GM18526 (cell line): ENCODE results near the gene ATP7A.

Experiments used
- POLR2A ChIP-seq: IDR thresholded peaks from 3 replicates; pipeline ENCODE4 v1.6.1; 2011; ENCODE audit not compliant: insufficient read length; ENCODE audit errors: extremely low read depth

The ATP7A gene

DNA sequence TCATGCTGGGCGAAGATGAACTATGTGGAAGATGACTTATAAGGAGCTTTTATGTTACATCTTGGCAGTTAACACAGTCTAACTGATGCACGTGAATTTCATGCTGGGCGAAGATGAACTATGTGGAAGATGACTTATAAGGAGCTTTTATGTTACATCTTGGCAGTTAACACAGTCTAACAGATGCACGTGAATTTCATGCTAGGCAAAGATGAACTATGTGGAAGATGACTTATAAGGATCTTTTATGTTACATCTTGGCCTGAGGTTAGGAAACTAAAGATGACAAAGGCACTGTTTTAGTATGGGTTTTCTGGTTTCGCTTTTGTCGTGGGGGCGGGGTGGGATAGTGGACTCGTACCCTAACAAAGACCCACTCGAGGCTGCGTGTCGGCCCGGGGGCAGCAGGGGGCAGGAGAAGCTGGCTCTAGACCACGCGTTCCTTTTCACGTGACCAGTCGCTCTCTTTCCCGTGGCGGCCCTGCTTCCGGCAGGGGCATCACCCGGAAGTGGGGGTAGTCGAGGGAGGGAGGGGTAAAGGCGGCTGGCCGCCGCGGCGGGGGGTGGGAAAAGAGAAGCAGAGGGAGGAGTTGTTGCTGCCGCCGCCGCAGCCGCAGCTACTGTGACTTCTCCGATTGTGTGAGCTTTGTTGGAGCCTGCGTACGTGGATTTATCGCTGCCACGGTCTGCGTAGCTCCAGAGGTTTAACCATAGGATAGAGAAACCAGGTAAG, at the start of gene ATP7A:
ATP7A (plus strand) TSS at position 586 of the 733 bp plus-strand sequence. CDS start 60,949 bp downstream, outside the sequence.
- peak; percentile 41 for TF ChIP-seq POLR2A

DNA sequence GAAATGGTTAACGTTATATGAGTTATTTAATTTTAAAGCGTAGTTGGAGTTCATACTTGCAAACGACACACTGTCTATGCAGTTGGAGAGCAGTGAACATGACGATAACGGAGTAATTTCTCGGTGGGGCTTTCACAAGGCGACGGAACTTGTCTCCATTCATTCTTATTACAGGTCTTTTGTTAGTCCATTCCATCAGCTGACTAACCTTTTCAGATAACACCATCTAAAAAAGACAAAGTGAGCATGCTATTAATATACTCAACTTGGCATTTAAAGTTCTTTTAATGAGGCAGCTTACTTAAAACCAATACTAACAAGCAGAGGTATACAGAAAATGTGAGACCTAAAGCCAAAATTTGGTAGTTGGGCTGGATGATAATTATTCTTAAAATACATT, 35.1 kb upstream of the ATP7A start:
- TF ChIP-seq POLR2A, result no peak

DNA sequence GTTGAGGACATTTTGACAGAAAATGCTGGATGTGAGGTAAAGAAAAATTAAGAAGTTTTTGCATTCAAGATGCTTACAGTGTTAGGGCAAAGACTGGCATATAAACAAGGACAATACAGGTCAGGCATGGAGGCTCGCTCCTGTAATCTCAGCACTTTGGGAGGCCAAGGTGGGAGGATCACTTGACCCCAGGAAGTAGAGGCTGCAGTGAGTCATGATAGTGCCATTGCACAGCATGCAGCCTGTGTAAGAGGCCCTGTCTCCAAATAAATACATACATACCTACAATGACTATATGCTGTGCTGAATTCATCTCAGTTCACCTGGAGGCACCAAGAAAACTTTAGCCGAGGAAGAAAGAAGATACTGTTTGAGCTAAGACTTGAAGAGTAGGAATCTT, 17.6 kb upstream of the ATP7A start:
- no peak for TF ChIP-seq POLR2A

DNA sequence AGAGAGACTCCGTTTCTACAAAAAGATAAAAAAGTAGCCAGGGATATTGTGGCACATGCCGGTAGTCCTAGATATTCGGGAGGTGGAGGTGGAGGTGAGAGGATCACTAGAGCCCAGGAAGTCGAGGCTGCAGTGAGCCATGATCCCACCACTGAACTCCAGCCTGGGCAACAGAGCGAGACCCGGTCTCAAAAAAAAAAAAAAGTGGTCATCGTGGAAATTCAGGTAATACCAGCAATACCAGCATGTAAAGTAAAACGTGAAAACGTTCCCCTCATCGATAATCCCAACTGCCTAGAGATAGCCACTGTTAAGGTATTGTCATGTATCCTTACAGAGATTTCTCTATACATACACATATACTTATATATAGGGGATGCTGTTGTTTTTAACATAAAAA, 16.8 kb upstream of the ATP7A start:
- no peak for TF ChIP-seq POLR2A

DNA sequence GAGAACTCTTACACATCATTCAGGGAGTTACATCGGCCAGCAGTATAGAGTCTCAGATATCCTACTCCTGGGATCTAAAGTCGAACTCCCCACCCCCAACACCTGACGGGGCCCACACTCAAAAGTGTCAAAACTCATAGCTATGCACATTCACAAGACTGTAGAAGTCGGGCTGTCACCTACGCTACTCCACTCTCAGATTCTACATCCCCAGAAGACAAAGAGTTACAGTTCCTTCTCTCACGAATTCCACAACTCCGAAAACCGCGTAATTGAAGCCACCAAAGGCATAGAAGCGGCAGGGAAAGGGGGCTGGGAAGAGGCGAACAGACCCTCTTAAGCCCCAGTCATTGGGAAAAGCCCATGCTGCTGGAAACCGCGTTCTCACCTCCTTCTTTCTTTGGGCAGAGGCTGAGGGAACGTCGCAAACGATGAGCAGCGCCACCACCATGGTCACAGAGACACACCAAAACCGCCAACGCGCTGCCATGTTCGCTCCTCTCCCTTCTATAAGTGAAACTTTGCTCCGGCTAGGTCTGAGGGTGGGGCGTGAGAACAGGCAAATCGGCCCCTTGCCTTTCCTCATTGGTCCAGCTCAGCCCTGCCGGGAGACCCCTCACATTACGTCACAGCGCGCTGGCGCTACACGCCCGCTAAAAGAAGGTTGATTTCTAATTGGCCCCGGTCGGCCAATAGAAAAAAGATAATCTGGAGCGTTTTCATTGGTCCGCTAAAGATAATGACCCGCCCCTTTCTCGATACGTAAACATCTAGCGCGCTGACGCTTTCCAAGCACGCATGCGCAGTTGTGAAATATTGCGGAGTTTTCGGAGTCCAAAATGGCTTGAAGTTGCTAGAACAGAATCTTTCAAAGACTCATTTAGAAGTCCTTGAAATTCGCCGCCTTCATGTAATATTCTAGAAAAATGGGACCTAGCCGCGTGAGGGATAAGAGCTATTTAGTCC, 15.3 kb upstream of the ATP7A start, which contains the start of gene MAGT1:
MAGT1 (minus strand) TSS at position 515 of the 966 bp plus-strand sequence; CDS start at position 490, 25 bp downstream.
- peak; percentile 89 for TF ChIP-seq POLR2A

DNA sequence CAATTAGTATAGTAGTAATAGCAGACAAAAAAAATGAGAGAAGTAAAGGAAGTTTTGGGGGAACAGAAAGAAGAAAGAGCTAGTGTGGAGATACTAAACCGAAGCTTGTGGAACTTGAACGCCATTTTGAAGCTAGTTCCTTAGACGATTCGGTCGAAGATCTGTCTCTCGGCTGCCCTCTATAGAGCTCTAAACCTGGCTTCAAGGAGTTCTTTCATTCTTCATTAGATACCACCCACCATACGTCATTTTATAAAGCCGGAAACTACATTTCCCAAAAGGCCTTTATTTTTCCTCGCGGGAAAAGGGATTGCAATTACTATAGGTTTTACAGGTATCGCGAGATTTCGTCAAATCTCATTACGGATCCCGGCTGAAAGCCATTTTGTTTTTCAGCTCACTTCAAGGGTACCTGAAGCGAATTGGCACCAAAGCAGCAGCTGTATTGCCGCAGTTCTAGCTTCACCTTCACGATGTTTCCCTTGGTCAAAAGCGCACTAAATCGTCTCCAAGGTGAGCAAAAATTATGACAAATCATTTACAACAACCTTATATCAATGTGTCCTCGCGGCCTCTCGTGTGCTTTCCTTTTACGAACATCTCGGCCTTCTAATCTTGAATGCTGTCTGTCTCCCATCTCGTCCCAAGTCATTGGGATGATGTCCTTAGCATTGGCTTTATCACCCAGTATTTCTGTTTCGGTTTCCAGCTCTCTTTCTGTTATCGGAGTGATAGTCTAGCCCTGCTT, 11.2 kb upstream of the ATP7A start, which contains the start of gene COX7B:
COX7B (plus strand) TSS at position 388 of the 748 bp plus-strand sequence; CDS start at position 474, 86 bp downstream.
- peak; percentile 52 for TF ChIP-seq POLR2A

DNA sequence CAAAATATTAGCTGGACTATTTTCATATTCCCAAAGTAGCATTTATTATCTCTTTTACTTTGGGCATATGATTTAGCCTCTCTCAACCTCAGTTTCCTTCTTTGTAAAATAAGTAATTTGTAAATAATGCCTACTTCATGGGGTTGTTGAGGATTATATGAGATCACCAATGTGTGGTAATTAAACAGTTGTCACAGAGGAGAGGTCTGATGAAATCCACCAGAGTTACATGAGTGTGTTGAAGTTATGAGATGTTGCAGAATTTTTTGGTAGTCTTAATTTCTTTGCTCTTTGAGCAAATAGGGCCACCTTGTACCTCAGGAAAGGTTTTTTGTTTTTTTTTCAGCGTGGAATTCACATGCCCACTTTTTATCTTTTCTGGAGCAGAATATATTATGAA, 9.8 kb upstream of the ATP7A start:
- TF ChIP-seq POLR2A, result no peak

DNA sequence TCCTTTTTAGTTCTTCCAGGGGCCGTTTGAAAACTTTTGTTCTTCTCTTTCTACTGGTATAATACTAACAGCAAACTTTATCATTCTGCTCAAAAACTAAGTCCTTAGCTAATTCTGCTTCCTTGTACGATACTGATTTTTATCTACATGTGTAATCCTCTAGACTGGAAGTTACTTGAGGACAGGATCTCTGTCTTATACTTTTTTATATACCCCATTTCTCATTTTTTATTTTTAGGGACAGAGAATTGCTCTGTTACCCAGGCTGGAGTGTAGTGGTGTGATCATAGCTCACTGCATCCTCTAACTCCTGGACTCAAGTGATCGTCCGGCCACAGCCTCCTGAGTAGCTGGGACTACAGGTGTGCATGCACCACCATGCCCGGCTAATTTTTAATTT, 9.0 kb upstream of the ATP7A start:
- no peak for TF ChIP-seq POLR2A

DNA sequence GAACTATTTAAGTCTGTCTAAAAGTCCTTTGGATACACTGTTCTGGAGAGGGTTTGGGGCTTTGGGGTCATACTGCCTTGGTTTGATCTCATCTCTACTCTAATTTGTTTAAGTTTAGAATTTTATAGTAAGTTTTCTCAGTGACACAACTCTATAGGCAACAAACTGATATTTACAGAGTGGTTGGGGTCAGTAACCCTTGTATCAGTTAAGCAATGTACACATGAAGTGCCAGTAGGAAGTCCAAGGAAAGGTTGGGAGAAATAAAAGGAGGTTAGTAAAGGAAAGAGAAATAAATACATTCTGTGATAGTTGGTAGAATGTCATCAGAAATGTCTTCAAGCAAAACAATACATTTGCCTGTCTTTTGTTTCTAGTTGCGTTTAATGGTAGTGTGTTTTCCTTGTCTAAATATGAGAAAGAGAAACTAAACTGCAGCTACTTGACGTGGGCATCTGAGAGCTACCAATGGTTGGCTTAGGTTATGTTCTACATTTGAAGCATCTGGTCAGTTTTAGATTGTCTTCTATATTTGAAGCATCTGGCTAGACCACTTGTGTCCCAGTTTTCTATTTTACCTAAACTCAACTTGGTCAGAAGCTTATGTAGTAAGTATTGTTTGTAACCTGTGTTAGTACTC, 6.9 kb downstream of the ATP7A start:
- no peak for TF ChIP-seq POLR2A

DNA sequence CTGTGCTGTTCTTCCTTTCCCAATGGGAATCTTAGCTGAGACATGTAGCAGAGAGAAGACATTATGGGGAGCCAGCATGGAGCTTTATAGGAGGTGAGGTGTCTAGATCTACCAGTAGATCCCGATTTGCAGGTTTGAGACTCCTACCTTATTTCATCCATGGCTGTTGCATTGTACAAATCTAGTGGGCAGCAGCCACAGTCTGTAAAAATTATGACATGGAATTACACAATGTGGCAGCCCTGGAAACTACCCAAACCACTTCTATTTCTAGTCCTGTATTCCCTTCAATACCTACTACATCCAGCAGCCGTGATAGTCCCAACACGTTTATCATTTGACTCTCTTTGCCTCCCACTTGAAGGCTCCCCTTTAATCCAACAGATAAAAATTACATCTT, 8.1 kb downstream of the ATP7A start:
- no peak for TF ChIP-seq POLR2A

DNA sequence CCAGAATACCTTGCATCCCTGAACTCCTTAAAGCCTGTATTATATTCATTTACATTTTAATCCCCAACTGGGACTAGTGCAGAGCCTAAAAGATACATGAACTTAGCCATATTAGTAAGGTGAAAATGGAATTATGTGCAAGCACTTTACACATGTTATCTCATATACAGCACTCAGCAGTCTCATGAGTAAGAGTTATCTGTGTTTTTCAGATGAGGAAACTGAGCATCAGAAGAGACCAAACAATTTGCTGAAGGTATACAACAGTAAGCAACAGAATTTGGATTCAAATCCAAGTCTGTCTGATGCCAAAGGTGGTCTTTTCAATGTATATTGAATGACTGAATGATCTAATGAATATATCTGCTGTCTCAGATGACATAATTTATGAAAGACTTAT, 12.3 kb downstream of the ATP7A start:
- TF ChIP-seq POLR2A, result no peak

DNA sequence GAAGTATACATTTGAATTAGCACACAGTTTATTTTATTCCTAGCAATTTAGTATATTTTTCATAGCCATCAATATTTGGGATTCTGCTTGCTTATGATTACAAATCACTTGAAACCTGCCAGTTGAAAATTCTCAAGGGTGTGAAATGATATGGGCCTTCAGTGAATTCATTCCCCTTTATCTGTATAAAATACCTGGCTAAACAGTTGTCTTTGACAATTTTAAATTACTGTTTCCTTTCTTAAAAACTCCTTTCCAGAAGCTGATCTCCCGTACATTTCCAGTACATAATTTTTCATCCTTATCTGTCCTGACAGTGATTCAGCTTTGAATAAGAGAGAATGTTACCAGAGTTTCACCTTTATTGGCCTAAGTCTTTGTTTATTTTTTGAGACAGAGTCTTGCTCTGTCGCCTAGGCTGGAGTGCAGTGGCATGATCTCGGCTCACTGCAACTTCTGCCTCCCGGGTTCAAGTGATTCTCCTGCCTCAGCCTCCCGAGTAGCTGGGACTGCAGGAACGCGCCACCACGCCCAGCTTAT, 13.9 kb downstream of the ATP7A start:
- no peak for TF ChIP-seq POLR2A

DNA sequence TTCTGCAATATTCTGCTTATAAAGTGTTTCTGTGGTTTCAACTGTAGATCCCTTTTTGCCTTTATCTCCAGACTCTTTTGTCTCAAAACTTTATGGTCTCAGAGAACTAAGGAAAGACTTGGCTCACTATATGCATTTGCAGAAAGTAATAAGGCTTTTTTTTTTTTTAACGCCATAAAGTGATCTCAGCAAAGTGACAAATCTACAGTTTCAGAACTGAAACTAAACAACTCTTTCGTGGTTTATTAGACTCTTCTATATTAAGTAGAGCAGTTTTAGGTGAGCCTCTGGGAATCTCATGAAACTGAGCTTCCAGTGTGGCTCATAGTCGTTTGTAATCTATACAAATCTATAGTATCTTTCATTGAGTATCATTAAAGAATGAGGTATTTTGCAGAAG, 15.3 kb downstream of the ATP7A start:
- TF ChIP-seq POLR2A, result no peak

DNA sequence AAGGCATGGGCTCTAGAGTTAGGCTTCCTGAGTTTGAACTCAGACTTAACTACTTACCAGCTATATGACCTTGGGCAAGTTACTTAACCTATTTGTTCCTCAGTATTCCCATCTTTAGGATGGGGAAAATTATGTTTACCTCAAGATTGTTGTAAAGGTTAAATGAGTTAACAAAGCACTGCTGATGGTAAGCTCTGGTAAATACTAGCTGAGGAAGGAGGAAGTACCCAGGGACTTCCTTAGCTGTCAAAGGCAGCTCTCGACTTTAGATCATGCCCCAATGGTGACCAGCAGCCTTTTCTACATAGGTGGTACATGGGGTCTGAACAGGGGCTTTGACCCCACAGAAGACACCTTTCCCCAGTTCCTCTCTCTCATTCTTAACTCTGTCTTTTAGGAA, 20.1 kb downstream of the ATP7A start:
- no peak for TF ChIP-seq POLR2A
